ENCODE results near the gene GIT1. TPM values are rescaled to one million over a fixed set of nuclear protein-coding genes. Genes with fewer than 3 reads are reported as not detected.

GIT1 gene
- polyA plus RNA-seq, 3 donors from 2014 or later = 2.3 to 8.9 (median 5.1) TPM

DNA sequence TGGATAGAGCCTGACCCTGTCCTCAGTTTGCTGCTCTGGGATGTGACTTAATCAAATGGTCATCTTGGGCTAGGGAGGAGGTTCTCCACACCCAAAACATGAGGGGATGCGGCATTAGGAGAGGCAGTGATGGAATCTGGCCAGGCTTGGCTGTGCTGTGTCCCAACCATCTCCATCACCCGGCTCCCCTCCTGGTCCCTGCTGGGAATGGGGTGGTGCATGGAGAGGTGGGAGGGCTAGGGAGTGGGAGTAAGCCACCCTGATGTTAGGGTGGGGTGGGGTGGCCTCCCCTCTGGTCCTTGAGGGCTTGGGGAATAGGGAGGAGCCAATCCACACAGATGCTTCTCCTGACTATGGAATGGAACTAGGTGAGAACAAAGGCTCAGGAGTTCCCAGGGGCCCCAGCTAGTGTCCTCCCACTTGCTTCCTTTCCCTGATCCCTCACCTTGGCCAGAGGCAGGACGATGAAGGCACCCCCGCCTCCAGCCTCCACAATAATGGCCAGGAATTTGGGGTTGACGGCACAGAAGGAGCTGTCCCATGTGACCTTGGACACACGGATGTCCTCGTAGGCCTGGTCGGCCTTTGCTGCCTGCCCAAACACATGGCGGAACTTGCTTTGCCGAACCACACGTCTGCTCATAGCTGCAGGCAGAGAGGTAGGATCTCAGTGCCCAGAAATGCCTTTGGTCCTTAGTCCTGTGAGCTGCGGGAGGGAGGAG is 31.5 kb upstream of the GIT1 start:
- H3K4me1 Mint-ChIP-seq = peaks cover 40 to 47% of the 10 kb centered on the region in 2 donors
- no peaks in the 10 kb centered on the region for H3K36me3 Mint-ChIP-seq
- no peak for DNase-seq
- peak overlapping the region; percentile 33 to 84 (median 78) for H3K4me3 Mint-ChIP-seq
- H3K27ac Mint-ChIP-seq = no peak overlapping the region
- H3K9me3 Mint-ChIP-seq = no peaks in the 10 kb centered on the region
- peaks cover 6 to 20% (median 10%) of the 10 kb centered on the region in 3 donors for H3K27me3 Mint-ChIP-seq (ENCODE audit: low read depth in 3 of 3)

DNA sequence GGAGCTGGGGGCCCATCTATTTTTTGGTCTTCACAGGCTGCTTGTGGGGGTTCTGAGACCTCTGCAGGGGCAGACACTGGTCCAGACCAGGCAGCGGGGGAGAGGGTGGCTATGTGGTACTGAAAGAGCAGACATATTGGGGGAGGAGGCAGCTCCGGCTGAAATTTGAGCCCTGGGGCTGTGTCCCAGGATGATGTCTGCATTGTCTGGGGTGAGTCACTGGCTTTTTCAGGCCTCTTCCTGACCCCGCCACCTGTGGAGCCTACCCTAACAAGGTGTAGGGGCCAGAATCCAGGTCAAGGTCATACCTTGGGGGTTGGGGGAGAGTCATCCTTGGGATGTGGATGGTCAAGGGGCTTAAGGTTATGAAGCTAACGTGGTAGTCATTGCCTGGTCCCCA is 30.8 kb upstream of the GIT1 start:
- Mint-ChIP-seq H3K27me3 (ENCODE audit: low read depth in 3 of 3) (peaks cover 6 to 20% (median 11%) of the 10 kb centered on the region in 3 donors), H3K27ac (no peak overlapping the region), H3K9me3 (no peaks in the 10 kb centered on the region), H3K4me3 (peak overlapping the region in 2 of 5 donors; percentile 17 to 44), H3K36me3 (no peaks in the 10 kb centered on the region), H3K4me1 (peaks cover 46 to 49% of the 10 kb centered on the region in 2 donors)
- no peak for DNase-seq

DNA sequence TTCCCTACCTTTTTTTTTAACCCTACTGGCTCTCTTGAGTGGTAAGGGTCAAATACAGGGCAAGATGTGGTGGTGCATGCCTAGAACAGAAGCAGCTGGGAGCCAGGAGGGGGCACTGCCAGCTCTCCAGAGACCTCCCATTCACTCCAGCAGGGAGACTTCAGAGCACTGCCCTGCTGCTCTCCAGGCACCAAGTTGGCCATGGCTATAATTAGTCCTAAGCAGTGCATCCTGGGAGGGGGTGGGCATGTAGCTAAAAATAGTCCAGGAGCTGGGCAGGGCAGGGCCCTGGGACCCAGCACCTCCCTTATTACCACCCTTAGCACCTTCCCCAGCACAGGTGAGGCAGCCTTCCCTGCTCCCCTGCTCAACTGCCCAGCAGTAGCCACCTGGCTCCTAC is 29.8 kb upstream of the GIT1 start:
- Mint-ChIP-seq H3K9me3 (no peaks in the 10 kb centered on the region), H3K4me3 (peak overlapping the region in 1 of 5 donors; percentile 38), H3K4me1 (peaks cover 56 to 60% of the 10 kb centered on the region in 2 donors)

DNA sequence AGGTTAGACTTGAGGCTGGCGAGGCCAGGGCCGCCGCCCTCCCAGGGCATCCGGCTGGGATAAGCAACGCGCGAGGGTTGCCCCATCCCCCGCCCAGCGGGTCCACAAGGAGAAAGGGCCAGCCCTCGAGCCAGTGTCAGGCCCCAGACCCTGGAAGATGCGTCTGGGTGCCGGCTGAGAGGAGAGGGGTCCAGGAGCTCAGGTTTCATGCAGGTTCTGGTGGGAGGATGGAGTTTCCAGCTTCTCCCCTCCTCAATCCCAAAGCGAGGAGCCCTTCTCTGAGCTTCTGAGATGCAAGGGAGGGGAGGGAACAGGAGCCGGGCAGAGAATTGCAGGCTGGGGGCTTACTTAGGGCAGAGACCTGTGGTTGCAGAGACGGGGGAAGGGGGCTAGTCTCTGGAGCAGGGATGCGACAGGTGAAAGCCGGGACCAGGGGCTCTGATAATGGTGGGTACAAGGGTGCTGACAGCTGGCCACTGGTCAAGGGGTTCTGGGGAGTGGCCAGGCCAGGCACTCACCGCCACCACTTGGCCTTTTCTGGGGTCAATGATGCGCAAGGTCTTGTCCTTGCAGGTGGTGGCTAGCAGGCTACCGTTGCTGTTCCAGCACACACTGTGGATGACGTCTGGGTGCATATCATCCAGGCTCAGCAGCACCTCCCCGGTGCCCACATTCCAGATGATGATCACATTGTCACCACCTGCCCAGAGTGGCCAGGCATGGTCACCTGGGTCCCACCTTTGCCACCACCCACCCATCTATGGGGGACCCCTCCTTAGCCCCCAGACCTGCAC is 29.0 kb upstream of the GIT1 start:
- H3K4me1 Mint-ChIP-seq = peaks cover 60 to 62% of the 10 kb centered on the region in 2 donors
- no peak for DNase-seq

More for the DNA sequence above, 29.8 kb upstream of the GIT1 start:
- no peaks in the 10 kb centered on the region for H3K36me3 Mint-ChIP-seq
- no peak for DNase-seq
- H3K27me3 Mint-ChIP-seq (ENCODE audit: low read depth in 3 of 3) = peaks cover 6 to 18% (median 9%) of the 10 kb centered on the region in 3 donors
- H3K27ac Mint-ChIP-seq = no peak overlapping the region

DNA sequence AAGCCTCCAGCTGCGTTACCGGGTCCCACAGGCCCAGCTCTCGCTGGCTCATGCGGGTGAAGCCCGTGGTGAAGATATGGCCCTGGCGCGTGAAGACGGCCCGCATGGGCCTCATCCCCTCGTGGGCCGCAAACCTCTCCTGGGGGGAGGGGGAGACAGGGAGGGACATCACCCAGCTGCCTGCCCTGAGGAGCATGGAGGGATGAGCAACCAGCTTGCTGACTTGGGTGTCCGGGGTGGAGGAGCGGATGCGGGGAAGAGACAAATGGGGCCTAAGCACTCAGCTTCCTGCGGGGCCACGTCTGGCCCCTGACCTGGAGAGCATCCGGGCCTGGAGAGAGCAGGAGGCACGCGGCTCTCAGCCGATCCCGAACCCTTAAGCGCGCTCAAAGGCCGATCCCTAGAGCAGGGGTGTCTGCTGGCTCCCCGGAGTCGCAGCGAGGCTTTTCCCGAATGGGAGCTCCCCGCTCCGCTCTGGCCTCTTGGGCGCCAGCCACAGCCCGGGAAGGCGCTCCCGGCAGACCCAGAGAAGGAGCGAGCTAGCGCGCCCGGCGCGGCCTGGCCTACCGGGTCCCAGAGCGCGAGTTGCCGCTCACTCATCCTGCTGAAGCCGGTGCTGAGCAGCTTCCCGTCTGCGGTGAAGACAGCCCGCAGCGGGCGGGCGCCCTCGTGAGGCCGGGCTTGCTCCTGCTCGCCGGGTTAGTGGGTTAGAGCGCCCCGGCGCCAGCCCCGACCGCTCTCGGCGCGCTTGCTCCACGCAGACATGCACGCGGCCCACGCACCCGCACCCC is 28.2 kb upstream of the GIT1 start:
- Mint-ChIP-seq H3K4me3 (peak overlapping the region; percentile 90 to 96 (median 92)), H3K27ac (peak overlapping the region; percentile 36 to 88 (median 68)), H3K9me3 (no peaks in the 10 kb centered on the region), H3K27me3 (ENCODE audit: low read depth in 3 of 3) (peaks cover 5 to 8% (median 6%) of the 10 kb centered on the region in 3 donors), H3K4me1 (peaks cover 54% of the 10 kb centered on the region in 2 donors), H3K36me3 (no peaks in the 10 kb centered on the region)
- peak; percentile 87 to 88 (median 88) for DNase-seq

More for the DNA sequence above, 29.0 kb upstream of the GIT1 start:
- Mint-ChIP-seq H3K27ac (no peak overlapping the region), H3K36me3 (no peaks in the 10 kb centered on the region), H3K4me3 (peak overlapping the region in 4 of 5 donors; percentile 25 to 96 (median 66)), H3K27me3 (ENCODE audit: low read depth in 3 of 3) (peaks cover 6 to 11% (median 7%) of the 10 kb centered on the region in 3 donors), H3K9me3 (no peaks in the 10 kb centered on the region)

DNA sequence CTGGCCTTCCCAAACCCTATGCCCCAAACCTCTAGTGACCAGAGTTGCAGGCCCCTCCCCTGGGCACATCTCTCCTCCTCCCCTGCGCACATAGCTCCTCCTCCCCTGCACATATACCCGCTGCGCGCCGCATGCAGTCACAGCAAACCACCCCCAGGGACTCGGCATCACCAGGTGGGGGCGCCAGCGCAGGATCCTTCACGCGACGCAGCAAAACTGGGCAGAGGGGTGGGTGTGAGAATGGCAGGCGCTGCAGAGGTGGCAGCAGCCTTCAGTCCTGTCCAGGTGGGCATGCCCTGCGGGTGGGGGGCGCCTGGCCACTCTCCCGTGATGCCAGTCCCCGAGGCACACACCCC is 27.7 kb upstream of the GIT1 start:
- Mint-ChIP-seq H3K4me1 (peaks cover 51 to 52% of the 10 kb centered on the region in 2 donors), H3K9me3 (no peaks in the 10 kb centered on the region), H3K27me3 (ENCODE audit: low read depth in 3 of 3) (peaks cover 4 to 6% (median 6%) of the 10 kb centered on the region in 3 donors), H3K27ac (peak overlapping the region; percentile 22 to 88 (median 68)), H3K4me3 (peak overlapping the region; percentile 90 to 96 (median 92)), H3K36me3 (no peaks in the 10 kb centered on the region)
- peak; percentile 83 to 89 (median 87) for DNase-seq

DNA sequence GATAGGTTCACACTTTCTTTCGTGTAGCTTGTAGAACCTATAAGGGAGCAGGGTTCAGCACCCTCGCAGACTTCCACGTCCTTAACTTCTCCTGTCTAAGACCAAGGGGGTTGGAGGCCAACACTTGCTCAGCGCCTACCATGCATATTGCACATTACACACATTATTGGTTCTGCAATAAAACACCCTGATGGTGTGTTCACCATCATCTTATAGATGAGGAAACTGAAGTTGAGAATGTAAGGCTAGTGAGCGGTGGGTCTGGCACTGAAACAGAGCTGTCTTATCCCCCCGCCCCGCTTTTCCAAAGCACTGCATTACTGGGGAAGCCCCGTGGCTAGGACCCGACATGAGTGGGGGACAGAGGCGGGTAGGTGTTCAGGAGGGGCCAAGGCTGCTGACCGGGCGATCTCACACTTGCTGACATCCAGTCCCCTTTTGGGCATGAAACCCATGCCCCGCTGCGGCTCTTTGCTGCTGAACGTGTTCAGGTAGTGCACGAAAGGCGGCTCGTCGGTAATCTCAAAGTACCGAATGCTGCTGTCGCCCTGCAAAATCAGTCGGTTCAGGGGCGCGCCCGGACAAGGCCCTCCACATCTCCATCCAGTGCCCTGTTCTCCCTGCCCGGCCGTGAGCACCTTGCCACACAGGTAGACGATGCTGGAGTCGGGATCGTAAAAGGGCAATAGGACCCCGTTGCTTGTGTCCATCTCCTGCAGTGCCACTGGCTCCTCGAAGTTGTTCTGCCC is 27.0 kb upstream of the GIT1 start:
- DNase-seq = no peak
- no peaks in the 10 kb centered on the region for H3K9me3 Mint-ChIP-seq
- H3K27ac Mint-ChIP-seq = peak overlapping the region; percentile 59 to 95 (median 86)
- H3K4me3 Mint-ChIP-seq = peak overlapping the region; percentile 90 to 96 (median 92)
- H3K36me3 Mint-ChIP-seq = no peaks in the 10 kb centered on the region
- H3K4me1 Mint-ChIP-seq = peaks cover 44 to 46% of the 10 kb centered on the region in 2 donors
- peaks cover 4 to 6% (median 6%) of the 10 kb centered on the region in 3 donors for H3K27me3 Mint-ChIP-seq (ENCODE audit: low read depth in 3 of 3)

DNA sequence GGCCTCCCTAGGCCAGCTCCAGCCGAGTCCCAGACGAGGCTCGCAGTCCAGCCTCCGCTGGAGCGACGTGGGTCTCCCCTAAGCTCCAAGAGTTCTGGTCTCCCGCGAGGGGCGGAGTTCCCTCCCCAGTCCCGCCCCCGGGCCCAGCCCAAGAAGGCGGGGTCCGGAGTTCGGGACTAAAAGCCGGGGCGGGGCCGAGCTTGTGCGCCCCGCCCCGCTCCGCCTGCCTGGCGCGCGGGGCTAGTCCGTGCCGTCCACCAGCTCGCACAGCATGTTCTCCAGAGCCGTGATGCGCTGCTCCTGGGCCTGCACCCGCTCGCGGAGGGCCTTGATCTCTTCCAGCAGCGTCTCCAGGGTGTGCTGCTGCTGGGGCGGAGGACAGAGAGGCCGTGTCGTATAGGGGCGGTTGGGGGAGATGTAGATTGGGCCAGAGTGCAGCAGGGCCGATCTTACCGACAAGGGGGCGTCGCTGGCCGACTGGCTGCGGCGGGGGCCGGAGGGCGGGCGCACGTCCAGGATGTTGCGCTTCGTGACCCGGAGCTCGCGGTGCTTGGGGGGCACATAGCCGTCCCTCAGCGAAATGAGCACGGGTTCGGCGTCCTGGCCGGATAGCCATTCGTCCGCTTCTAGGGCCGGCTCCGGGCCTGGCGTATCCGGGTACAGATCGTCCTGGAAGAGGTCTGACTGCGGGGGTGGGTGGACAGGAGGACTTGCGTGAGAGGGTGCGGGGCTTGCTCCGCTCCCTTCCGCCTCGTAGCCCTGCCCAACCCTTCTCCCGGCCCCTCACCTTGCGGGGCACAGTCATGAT is 26.2 kb upstream of the GIT1 start:
- no peaks in the 10 kb centered on the region for H3K36me3 Mint-ChIP-seq
- peak overlapping the region; percentile 90 to 96 (median 92) for H3K4me3 Mint-ChIP-seq
- H3K27me3 Mint-ChIP-seq (ENCODE audit: low read depth in 3 of 3) = peaks cover 3 to 6% (median 4%) of the 10 kb centered on the region in 3 donors
- no peaks in the 10 kb centered on the region for H3K9me3 Mint-ChIP-seq
- peak; percentile 83 to 88 (median 86) for DNase-seq
- H3K27ac Mint-ChIP-seq = peak overlapping the region; percentile 81 to 95 (median 92)
- peaks cover 41% of the 10 kb centered on the region in 2 donors for H3K4me1 Mint-ChIP-seq

DNA sequence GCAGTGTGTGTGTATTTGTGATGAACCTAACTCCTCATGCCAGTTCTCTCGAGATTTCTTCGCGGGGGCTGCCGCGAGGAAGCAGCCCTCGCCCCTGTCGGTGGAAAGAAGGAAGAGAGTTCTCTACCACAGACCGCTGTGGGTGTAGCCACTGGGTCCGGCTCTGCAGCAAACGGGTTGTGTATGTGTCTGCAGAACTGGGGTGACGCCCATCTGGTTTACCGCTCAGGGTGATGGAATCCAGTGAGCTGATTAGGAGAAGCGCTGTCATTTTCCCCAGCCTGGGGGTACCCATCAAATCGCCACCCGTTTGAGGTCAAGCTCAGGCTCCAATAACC is 25.6 kb upstream of the GIT1 start:
- peaks cover 41 to 44% of the 10 kb centered on the region in 2 donors for H3K4me1 Mint-ChIP-seq
- peaks cover 3 to 6% (median 4%) of the 10 kb centered on the region in 3 donors for H3K27me3 Mint-ChIP-seq (ENCODE audit: low read depth in 3 of 3)
- peak overlapping the region; percentile 81 to 95 (median 92) for H3K27ac Mint-ChIP-seq

DNA sequence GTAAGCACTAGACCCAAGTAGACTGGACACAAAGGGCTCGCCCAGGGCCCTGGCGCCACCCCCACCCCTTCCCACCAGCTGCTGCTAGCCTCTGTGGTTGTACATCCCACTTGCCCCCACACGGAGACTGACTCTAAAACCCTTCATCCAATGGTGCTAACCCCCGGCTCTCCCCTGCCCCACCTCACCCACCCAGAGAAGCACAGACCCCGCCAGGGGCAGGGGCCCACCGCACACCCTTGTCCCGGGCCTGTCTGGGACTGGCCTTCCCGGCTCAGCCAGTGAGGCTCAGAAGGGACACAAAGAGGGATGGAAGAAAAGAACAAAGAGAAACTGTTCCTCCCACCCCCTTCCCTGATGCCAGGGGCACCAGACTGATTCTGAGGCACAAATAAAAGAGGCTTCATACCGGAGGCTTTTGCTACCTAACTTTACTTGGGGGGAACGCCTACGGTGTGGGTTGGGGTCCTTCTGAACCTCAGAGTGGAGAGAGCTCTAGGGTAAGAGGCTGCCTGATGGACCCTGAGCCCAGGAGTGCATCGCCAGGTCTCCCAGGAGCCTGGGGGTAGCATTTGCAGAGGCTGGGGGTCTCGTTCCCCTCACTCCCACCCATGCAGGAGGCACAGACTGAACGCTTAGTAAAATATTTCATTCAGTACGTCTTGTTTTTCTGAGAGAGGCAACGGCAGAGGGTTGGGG is 25.1 kb upstream of the GIT1 start:
- no peaks in the 10 kb centered on the region for H3K9me3 Mint-ChIP-seq
- peak overlapping the region; percentile 81 to 95 (median 92) for H3K27ac Mint-ChIP-seq
- DNase-seq = no peak
- H3K36me3 Mint-ChIP-seq = no peaks in the 10 kb centered on the region
- H3K27me3 Mint-ChIP-seq (ENCODE audit: low read depth in 3 of 3) = peaks cover 2 to 6% (median 4%) of the 10 kb centered on the region in 3 donors
- peak overlapping the region; percentile 90 to 96 (median 92) for H3K4me3 Mint-ChIP-seq
- peaks cover 45 to 46% of the 10 kb centered on the region in 2 donors for H3K4me1 Mint-ChIP-seq

More for the DNA sequence above, 25.6 kb upstream of the GIT1 start:
- DNase-seq = peak; percentile 80 to 87 (median 86)
- no peaks in the 10 kb centered on the region for H3K9me3 Mint-ChIP-seq
- H3K36me3 Mint-ChIP-seq = no peaks in the 10 kb centered on the region
- H3K4me3 Mint-ChIP-seq = peak overlapping the region; percentile 90 to 96 (median 92)

DNA sequence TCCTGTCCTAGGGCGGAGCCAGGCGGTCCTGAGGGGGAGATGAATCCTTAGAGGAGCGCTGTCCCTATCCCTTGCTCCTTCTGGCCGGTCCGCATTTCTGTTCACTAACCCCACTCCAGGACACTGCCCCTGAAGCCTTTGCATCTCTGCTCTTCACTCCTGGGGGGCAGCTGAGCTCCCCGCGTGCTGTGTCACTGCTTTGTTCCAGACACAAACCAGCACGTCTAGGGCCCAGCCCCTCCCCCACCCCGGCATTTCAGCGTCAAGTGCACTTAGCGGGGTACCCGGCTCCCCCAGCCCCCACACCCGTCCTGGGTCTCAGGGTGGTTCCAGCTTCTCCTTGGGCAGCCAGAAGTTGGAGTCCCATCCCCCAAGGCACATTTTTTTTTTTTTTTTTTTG is 24.4 kb upstream of the GIT1 start:
- no peaks in the 10 kb centered on the region for H3K9me3 Mint-ChIP-seq
- peaks cover 3 to 4% (median 4%) of the 10 kb centered on the region in 3 donors for H3K27me3 Mint-ChIP-seq (ENCODE audit: low read depth in 3 of 3)
- no peak for DNase-seq
- peaks cover 50 to 52% of the 10 kb centered on the region in 2 donors for H3K4me1 Mint-ChIP-seq
- H3K27ac Mint-ChIP-seq = peak overlapping the region in 1 of 6 donors; percentile 40
- no peaks in the 10 kb centered on the region for H3K36me3 Mint-ChIP-seq
- peak overlapping the region; percentile 74 to 93 (median 77) for H3K4me3 Mint-ChIP-seq

All from immature natural killer cell (primary cell).